ENCODE measurements around the gene MELTF.

MELTF gene

GRCh38 chr3:196969660-196970546 is 59.7 kb downstream of the MELTF start:
- Histone ChIP-seq H4K20me1 (ENCODE audit: insufficient read depth, low read length) (no peaks in the 10 kb centered on the region), H3K4me1 (ENCODE audit: low read length) (peaks cover 6% of the 10 kb centered on the region; the same call in 1 of the 2 replicates), H3K9ac (ENCODE audit: low read length) (peak overlapping the region; percentile 67; the same call in 1 of the 2 replicates), H3K36me3 (replicated peaks; ENCODE audit: low read depth, low read length) (peaks cover 9% of the 10 kb centered on the region), H3K27ac (ENCODE audit: low read length) (no peak overlapping the region), H3K4me2 (ENCODE audit: low read length) (peak overlapping the region; percentile 78), H3K9me3 (ENCODE audit: insufficient read depth, low read length) (peaks cover 12% of the 10 kb centered on the region; the same call in 1 of the 2 replicates), H2AFZ (ENCODE audit: low read depth, low read length) (no peak overlapping the region), H3K4me3 (ENCODE audit: low read length) (peak overlapping the region; percentile 76), H3K27me3 (ENCODE audit: low read depth, low read length) (0 out of 2 replicates have a peak, but pooled peaks cover 3% of the 10 kb centered on the region), H3K79me2 (ENCODE audit: low read length) (no peaks in the 10 kb centered on the region)
- TF ChIP-seq CTCF (IDR thresholded peaks at IDR 0.05; ENCODE audit: low read depth, low read length) (peak; percentile 38), EZH2phosphoT487 (IDR thresholded peaks at IDR 0.05; ENCODE audit: low read depth) (no peak)

DNA sequence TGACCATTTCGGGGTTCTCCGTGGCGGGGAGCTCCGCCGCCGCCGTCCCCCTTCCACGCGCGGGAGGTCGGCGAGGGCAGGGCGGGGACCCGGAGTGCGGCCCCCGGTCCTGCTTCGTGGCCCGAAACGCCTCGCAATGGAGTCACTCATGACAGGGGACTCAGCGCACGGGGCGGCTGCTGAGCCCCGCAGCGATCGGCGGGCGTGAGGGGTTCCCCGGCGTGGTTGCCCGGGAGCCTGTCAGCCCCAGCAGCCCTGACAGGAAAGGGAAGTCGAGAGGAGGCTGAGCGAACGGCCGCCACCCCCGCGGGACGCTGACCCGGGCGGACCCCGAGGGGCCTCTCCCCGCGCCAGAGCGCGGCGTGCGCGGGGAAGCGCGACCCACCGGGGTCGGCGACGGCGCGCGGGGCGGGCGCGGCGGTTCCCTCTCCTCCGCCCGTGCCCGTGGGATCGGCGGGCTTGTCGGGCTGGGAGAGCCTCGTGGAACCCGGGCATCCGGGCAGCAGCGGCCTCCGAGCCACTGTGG is 60.4 kb downstream of the MELTF start:
- Histone ChIP-seq H4K20me1 (ENCODE audit: insufficient read depth, low read length) (no peaks in the 10 kb centered on the region), H3K4me3 (ENCODE audit: low read length) (peak overlapping the region; percentile 76), H3K27ac (ENCODE audit: low read length) (no peak overlapping the region), H3K4me1 (ENCODE audit: low read length) (peaks cover 9% of the 10 kb centered on the region; the same call in 1 of the 2 replicates), H3K9me3 (ENCODE audit: insufficient read depth, low read length) (peaks cover 16% of the 10 kb centered on the region; the same call in 1 of the 2 replicates), H3K9ac (ENCODE audit: low read length) (peak overlapping the region; percentile 67), H3K79me2 (ENCODE audit: low read length) (no peaks in the 10 kb centered on the region), H2AFZ (ENCODE audit: low read depth, low read length) (peak overlapping the region; percentile 70; the same call in 1 of the 2 replicates), H3K36me3 (replicated peaks; ENCODE audit: low read depth, low read length) (peaks cover 9% of the 10 kb centered on the region), H3K4me2 (ENCODE audit: low read length) (peak overlapping the region; percentile 78), H3K27me3 (ENCODE audit: low read depth, low read length) (0 out of 2 replicates have a peak, but pooled peaks cover 3% of the 10 kb centered on the region)
- TF ChIP-seq CTCF (IDR thresholded peaks at IDR 0.05; ENCODE audit: low read depth, low read length), result no peak
- no peak for TF ChIP-seq EZH2phosphoT487 (IDR thresholded peaks at IDR 0.05; ENCODE audit: low read depth)

GRCh38 chr3:196968233-196969133 is 61.1 kb downstream of the MELTF start, which contains the start of gene PIGZ:
PIGZ (minus strand) TSS chr3:196968833; CDS start chr3:196952031, 16,802 bp downstream.
- Histone ChIP-seq H3K79me2 (ENCODE audit: low read length) (no peaks in the 10 kb centered on the region), H3K9ac (ENCODE audit: low read length) (peak within 1 kb of the TSS; percentile 67), H3K4me2 (ENCODE audit: low read length) (peak within 1 kb of the TSS; percentile 78), H3K4me3 (ENCODE audit: low read length) (peak within 1 kb of the TSS; percentile 76), H2AFZ (ENCODE audit: low read depth, low read length) (peak within 1 kb of the TSS; percentile 70; the same call in 1 of the 2 replicates), H3K27ac (ENCODE audit: low read length) (no peak within 1 kb of the TSS), H3K9me3 (ENCODE audit: insufficient read depth, low read length) (peaks cover 16% of the 10 kb centered on the region; the same call in 1 of the 2 replicates), H3K27me3 (ENCODE audit: low read depth, low read length) (0 out of 2 replicates have a peak, but pooled peaks cover 3% of the 10 kb centered on the region), H3K4me1 (ENCODE audit: low read length) (peaks cover 9% of the 10 kb centered on the region; the same call in 1 of the 2 replicates), H3K36me3 (replicated peaks; ENCODE audit: low read depth, low read length) (peaks cover 9% of the 10 kb centered on the region), H4K20me1 (ENCODE audit: insufficient read depth, low read length) (no peaks in the 10 kb centered on the region)
- no peak for TF ChIP-seq EZH2phosphoT487 (IDR thresholded peaks at IDR 0.05; ENCODE audit: low read depth)
- TF ChIP-seq CTCF (IDR thresholded peaks at IDR 0.05; ENCODE audit: low read depth, low read length), result no peak

All from OCI-LY3 (cell line).